Muscle of back (tissue), 11 donors: ENCODE measurements around the gene CCDC57. TPM values are rescaled to one million over a fixed set of nuclear protein-coding genes. Genes with fewer than 3 reads are reported as not detected.
A peak's percentile ranks its signal among the peaks of the same experiment; 100 is the strongest.
"Not testable (repeated sequence)": the region's sequence is repeated elsewhere in the genome, so short reads cannot be mapped to it uniquely, and the experiment has no call there.

Source experiments
- DNase-seq, 3 donors: peaks; one replicate each; pipeline versions ENCODE4 v3.0.0 to v3.0.0-alpha.2; 2013
- polyA plus RNA-seq, 10 donors: library from polyadenylated mRNA; unstranded; fragments of 120-200 nt; gene quantifications; one replicate each; pipeline ENCODE4 v1.2.1, GENCODE V29; 2013; ENCODE audit not compliant: insufficient read length in 10 of 10

CCDC57 gene
- polyA plus RNA-seq, 10 donors: 15.7 to 32.8 (median 22.1) TPM

DNA sequence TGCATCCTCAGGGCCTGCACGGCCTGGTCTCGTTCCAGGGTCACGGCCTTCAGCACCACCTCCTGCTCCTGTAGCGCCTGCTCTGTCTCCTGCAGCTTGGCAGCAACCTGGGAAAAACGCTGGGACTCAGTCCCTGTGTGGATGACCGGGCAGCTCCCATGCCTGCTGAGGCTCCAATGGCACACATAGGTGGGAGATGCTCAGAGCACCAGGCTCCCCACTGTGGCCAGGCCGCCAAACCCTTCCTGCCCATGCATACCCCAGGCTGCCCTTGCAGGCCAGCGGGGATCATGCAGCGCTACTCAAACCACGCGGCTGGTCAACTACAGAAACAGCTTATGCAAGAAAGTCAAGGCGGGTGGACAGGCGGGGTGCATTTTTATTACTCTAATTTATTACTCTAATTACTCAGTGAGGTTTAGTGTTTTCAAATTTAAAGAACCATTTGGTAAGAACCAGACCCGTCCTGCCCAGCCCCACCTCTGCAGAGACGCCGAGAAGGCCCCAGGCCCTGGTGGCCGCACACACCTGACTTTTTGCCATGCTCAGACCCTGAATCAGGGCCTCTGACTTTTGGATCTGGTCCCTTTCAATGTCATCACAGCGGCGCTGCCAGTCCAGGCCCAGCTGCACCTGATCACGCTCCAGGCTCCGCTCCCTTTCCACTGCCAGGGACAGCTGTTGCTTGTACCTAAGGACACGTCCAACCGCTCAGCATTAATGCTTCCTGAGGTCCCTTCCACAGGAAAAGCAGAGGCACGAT is 34.0 kb downstream of the CCDC57 start:
- no peak for DNase-seq

- DNase-seq: no peak
Observed at GRCh38 chr17:82177761-82178498, 34.7 kb downstream of the CCDC57 start.

DNA sequence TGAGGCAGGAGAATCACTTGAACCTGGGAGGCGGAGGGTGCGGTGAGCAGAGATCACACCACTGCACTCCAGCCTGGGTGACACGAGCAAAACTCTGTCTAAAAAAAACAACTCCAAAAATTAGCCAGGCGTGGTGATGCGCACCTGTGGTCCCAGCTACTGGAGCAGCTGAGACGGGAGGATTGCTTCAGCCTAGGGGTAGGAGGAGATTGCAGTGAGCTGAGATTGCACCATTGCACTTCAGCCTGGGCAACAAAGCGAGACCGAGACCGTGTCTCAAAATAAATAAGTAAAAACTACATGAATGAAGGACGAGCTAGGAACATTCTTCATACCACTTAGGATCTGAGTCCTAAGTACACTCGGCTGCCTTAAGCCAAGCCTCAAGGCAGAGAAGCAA is 35.4 kb downstream of the CCDC57 start:
- DNase-seq: no peak

DNA sequence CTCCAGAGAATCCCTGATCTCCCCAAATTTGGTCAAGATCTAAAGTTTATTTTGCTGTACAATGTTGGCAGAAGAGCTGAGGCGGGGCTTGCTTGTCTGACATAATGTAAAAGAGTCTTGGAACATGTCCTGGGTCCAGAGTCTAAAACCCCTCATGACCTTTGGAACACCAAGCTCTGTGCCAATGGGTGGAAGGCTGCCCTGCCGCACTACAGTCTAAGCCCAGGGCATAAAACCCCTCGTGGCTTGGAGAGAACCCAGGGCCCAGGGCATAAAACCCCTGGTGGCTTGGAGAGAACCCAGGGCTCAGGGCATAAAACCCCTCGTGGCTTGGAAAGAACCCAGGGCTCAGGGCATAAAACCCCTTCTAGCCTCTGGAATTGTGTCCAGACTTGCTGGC is 36.7 kb downstream of the CCDC57 start:
- no peak for DNase-seq

DNA sequence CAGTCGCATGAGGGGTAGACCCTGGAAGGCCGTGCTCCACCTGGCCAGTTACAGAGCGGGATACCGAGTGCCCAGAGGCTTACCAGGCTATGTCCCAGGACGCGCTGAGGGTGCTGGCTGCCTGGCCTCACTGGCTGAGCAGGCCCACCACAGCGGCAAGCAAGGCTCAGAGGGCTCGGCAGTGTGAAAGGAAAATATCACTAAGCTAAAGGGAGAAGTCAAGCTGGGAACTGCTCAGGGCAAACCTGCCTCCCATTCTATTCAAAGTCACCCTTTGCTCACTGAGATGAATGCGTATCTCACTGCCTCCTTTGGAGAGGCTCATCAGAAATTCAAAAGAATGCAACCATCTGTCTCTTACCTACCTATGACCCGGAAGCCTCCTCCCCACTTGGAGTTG is 37.4 kb downstream of the CCDC57 start:
- no peak for DNase-seq

DNA sequence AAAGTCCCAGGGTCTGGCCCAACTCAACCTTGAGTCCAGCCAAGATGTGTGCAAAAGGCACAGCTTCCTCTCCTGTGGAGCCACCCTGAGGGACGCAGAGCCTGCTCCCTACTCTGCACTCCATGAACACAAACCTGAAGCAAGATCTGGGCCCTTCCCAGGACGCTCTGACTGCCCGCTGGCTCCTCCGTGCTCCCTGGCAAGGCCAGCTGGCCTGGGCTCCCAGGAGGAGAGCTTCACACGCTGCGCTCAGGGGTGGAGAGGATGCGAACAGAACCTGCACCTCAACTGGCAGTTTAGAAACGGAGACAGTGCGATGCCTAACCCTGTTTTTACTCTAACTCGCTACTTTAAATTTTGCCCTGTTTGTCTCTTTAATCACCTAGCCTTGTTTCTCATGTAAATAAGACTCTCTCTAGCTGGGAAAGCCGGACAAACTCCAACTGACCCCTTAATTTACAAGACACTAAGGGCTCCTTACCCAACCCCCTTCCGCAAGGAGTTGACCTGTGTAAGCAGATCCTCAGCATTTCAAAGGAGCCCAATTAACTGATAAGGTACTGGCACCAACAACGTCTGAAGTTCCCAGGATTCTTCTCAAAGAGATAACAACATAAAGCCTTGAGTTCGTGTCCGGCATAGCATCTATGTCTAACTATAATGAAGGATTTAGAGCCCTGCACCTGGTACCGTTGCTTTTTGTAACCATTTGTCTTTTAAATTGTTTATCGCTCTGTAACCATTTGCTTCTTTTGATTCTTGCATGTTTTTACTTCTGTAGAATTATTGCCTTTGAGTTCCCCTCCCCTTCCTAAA is 38.4 kb downstream of the CCDC57 start:
- DNase-seq: not testable (repeated sequence)

DNA sequence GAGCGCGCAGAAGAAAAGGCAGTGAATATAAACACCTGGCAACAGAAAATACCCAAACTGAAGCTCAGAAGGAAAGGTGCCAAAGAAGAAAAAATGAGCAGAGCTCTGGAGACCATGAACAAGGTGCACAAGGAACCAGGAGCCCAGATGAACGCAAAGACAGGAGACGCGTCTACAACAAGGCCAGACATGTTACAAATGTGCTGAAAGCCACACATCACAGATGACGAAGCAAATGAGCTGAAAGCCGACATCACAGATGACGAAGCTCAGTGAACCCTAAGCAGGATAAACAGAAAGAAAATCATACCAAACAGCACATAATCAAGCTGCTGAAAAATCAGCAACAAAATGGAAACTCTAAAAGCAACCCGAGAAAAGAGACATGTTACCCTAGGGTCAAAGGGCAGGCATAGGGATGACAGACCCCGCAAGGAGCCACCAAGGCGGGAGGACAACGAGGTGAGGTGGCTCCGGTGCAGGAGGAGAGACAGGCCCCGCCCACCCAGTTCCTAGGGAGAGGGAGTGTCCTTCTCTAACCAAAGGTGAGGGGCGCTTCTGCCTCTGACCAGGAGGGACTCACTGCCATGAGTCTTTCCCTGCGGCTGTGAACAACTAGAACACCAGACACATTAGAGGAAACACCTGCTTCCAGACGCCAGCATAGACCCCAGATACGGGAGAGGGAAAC is 39.1 kb downstream of the CCDC57 start:
- DNase-seq: no peak

GRCh38 chr17:82172486-82173160 is 40.0 kb downstream of the CCDC57 start:
- no peak for DNase-seq

GRCh38 chr17:82171750-82172375 is 40.8 kb downstream of the CCDC57 start:
- no peak for DNase-seq

- DNase-seq: peak in 1 of 3 donors; percentile 33
Observed at GRCh38 chr17:82170412-82170961, 42.2 kb downstream of the CCDC57 start.

DNA sequence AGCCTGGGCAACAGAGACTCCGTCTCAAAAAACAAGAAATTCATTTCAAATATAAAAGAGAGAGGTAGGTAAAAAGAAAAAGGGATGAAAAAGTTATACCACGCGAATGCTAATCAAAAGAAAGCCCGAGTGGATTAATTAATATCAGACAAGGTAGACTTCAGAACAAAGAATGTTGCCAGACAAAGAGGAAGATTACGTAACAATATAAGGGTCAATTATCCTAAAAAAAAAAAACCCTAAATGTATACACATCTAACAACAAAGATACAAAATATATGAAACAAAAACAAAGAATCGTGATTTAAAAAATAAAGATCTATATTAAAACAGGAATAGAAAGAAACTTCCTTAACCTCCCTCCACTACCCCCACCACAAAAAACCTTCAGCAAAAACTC is 44.1 kb downstream of the CCDC57 start:
- DNase-seq: no peak

- no peak for DNase-seq
Observed at GRCh38 chr17:82167028-82167427, 45.6 kb downstream of the CCDC57 start.

- no peak for DNase-seq
Observed at GRCh38 chr17:82164853-82165252, 47.8 kb downstream of the CCDC57 start.

DNA sequence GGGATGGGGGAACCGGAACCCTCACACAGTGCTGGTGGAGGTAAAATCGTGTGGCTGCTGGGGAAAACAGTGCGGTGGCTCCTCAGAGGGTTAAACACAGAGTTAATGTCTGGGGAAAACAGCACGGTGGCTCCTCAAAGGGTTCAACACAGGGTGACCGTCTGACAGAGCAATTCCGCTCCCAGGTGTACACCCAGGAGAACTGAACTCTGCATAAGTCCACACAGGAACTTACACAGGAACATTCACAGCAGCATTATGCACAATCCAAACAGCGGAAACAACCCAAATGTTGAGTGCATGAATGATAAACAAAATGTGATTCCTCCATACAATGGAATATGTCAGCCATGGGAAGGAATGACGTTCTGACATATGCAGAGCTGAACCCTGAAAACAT is 51.4 kb downstream of the CCDC57 start:
- DNase-seq: no peak

GRCh38 chr17:82160075-82160474 is 52.6 kb downstream of the CCDC57 start:
- DNase-seq: no peak

DNA sequence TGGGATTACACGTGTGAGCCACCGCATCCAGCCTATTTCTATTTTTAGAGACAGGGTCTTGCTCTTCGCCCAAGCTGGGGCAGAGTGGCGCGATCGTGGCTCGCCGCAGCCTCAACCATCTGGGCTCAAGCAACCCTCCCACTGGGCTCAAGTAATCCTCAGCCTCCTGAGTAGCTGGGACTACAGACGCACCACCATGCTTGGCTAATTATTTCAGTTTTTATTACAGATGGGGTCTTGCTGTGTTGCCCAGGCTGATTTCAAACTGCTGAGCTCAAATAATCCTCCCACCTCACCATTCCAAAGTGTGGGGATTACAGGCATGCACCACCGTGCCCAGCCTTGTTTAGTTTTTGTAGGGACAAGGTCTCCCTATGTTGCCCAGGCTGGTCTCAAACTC is 53.8 kb downstream of the CCDC57 start:
- no peak for DNase-seq

- no peak for DNase-seq
Observed at GRCh38 chr17:82157046-82158035, 55.3 kb downstream of the CCDC57 start.

DNA sequence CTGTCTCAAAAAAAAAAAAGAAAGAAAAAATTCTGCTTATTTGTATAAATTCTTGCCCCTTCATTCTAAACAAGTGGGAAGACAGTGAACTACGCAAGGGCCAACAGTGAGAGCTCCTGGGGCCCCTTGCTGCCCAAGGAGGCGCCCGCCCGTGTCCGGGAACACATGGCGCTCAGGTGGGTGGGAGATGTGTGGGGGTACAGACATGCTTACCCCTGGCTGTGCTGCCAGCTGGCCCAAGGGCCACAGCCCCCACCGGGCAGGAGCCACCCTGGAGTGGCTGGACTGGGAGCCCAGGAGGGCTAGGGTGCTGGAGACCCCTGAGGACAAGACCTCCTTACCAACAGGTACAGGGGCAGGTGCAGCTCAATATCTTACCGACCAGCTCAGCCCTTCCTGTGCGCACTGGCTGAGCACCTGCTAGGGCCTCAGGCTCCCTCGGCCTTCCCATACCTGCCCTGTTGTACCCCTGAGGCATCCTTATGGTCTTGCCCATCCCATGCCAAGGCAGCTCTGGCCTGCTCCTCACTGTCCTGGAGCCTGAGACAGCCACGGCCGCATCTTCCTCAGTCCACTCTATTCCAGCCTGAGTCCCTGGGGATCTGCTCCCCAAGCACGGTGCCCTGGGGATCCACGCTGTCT is 56.2 kb downstream of the CCDC57 start:
- no peak for DNase-seq

GRCh38 chr17:82155606-82156005 is 57.0 kb downstream of the CCDC57 start:
- no peak for DNase-seq
